GM19438 (cell line): ENCODE measurements around the gene SAMD10.
"Not testable (repeated sequence)": the region's sequence is repeated elsewhere in the genome, so short reads cannot be mapped to it uniquely, and the experiment has no call there.

Source experiments
- ATAC-seq: cut with Tn5 transposase; IDR thresholded peaks from one replicate; pipeline ENCODE4 v1.9.1; 2021; ENCODE audit warnings: low read depth; ENCODE audit not compliant: unreplicated experiment

SAMD10 gene

DNA sequence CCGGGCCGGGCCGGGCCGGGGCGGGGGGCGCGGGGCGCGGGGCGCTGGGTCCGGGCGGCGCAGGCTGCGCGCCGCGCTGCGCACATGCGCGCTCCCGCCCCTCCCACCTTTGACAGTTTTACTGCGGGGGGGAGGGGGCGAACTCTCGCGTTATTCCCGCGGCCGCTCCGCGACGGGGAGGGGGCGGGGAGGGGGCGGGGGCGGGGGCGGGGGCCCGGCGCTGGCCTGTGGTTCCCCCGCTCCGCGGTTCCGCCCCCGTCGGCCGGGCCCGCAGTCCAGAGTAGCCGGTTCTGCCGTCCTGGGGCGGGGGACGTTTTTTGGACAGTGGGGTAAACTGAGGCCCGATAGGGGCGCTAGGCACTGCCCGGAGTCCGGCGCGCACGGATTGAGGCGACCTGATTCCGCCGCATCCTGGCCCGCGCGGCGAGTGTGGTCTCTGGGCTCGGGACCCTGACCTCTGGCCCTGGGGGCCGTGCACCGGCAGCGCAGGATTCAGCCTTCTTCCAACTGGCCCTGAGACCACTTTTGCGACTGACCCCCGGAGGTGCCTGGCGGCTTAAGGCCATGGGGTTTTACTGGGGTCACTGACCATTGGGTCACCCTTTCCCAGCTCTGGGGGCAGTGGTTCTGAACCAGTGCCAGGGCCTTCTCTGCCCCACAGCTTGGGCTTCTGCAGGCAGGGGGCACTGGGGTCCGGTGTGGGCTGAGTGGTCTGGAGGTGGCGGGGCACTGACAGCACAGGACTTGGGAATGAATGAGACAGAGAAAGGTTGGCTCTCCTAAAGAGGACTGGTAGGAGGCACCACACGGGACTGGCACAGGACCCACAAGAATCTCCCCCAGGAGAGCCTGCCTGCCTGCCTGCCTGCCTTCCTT is 9.4 kb downstream of the SAMD10 start, which contains the start of gene ZNF512B:
Gene ZNF512B (minus strand): TSS at position 93 of the 876 bp plus-strand sequence. CDS start 1,980 bp downstream, outside the sequence.
- no peak for ATAC-seq

DNA sequence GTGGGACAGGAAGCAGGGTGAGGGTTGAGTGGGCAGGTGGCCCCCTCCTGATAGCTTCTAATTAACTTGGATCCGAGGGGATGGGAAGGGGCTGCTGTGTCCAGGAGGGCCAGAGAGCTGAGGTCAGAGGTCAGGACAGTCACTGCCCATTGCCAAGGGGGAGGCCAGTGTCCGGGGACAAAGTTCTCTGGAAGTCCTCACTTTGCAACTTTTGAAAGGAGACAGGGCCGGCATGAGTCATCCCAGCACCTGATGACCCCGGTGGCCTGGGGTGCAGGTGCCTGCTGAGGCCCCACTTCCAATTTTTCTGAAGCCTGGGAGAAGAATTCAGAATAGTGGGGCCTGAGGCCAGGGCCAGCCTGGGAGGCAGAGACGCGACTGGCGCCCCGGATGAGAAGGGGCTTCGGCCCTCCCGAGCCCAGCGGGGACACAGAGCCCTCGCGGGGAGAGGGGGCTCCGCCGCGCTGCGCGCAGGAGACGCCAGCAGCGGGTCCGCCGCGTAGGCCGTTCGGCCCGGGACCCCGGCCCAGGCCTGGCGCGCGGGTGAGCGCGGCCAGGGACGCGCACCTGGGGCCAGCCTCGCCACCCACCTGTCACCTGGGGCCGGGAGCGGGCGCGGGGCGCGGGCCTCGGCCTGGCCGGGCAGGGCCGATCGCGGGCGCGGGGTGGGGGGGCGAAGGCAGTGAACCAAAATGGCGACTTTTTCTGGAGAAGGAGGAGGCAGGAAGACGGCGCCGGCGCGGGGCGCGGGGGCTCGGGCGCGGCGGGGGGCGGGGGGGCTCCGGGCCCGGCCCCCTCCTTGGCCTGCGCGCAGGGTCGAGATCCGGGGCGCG is 10.3 kb downstream of the SAMD10 start:
- no peak for ATAC-seq

- no peak for ATAC-seq
These were observed 11.1 kb downstream of the SAMD10 start for GRCh38 chr20:63968136-63968927.

DNA sequence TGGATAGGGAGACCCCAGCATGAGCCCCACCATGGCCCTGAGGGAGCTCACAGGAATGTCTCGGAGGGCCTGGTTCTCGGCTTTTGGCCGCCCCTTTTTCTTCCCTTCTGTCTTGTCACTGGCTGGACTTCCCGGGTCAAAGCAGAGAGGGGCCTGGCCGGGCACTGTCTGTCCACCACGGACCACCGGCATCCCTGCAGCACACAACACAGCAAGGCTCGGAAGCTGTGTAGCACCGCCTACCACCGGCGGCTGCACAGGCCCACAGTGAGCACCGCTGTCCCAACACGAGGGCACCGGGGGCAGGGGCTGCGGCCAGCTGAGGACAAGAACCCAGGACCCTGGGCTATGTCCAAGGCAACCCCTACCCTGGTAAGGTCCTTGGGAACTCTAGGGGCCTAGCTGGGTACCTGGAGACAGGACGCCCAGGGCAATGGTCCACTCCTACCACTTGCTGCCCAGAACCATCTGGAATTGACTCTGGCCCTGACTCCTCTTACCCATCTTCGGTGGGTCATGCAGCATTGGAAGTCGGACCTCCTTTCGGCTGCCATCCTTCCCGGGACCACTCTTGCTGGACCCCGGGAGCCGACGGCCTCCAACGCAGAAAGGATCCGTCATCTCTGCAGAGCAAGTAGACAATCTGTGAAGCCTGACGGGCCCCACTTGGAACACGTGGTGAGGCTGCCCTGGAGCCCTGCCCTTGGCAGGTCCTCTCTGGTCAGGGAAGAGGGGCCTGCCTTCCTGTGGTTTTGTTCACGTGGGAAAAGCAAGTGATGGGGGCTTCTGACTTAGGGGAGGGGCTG is 11.9 kb downstream of the SAMD10 start:
- ATAC-seq, result no peak

DNA sequence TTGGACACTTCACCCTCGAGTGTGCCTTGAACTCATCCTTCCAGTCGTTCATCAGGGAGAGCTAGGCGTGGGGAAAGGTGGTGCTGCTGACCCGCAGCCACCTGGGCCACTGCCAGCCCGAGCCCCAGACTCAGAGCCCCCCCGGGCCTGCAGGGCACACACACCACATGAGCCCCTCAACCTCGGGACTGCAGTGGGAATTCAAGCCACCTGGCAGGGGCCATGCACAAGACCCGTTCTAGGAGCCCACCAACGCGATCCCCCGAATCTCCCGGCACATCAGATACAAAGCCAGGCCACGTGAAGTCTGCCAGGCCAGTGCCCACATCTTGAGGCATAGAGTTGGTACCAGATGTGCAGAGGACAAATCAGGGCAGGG is 12.5 kb downstream of the SAMD10 start:
- ATAC-seq, result no peak

- no peak for ATAC-seq
These were observed 13.1 kb downstream of the SAMD10 start for GRCh38 chr20:63966172-63966943.

DNA sequence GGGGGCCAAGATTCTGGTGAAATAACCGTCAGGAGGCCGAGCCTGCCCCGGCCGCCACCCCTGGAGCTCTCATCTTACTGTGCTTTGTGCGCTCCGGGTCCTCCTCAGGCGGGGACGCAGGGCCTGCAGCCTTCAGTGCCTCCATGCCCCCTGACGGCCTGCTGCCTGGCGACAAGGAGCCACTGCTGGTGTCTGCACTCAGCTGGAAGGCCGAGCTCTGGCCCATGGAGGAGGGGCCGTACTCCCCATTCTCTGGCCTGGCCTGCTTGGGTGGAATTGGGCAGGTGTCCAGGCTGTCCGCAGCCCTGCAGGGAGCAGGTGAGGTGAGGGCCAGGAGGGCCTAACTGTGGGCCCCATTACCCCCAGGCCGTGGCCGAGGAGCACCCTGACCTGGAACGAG is 15.0 kb downstream of the SAMD10 start:
- ATAC-seq, result no peak

DNA sequence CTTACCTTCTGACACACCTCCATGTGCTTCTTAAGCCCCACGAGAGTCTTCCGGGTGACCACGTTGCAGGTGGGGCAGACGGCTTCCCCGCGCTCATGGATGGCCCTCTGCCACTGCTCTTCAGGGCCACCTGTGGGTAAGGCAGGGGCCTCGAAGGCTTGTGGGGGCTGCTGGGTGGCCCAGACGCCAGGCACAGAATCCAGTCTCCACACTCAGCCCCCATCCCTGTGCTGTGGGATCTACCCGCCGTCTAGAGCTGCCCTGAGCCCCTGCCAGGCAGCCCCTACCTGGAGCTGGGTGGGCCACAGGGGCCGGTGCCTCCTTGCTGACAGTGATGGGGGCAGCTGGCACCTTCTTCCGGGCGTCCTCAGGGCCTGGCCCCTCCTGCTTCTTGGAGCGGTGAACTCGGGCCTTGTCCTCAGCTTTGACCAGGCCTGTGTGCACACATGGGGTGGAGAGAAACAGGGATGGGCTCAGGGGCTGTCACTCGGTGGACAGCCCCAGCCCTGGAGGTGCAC is 15.6 kb downstream of the SAMD10 start:
- ATAC-seq, result no peak

GRCh38 chr20:63963348-63963741 is 16.1 kb downstream of the SAMD10 start:
- ATAC-seq, result no peak

GRCh38 chr20:63962426-63963347 is 16.8 kb downstream of the SAMD10 start:
- no peak for ATAC-seq

GRCh38 chr20:63961664-63962425 is 17.6 kb downstream of the SAMD10 start:
- ATAC-seq, result no peak

- not testable (repeated sequence) for ATAC-seq
These were observed 18.5 kb downstream of the SAMD10 start for GRCh38 chr20:63960654-63961621.

- ATAC-seq, result no peak
These were observed 19.8 kb downstream of the SAMD10 start for GRCh38 chr20:63959699-63960075.

DNA sequence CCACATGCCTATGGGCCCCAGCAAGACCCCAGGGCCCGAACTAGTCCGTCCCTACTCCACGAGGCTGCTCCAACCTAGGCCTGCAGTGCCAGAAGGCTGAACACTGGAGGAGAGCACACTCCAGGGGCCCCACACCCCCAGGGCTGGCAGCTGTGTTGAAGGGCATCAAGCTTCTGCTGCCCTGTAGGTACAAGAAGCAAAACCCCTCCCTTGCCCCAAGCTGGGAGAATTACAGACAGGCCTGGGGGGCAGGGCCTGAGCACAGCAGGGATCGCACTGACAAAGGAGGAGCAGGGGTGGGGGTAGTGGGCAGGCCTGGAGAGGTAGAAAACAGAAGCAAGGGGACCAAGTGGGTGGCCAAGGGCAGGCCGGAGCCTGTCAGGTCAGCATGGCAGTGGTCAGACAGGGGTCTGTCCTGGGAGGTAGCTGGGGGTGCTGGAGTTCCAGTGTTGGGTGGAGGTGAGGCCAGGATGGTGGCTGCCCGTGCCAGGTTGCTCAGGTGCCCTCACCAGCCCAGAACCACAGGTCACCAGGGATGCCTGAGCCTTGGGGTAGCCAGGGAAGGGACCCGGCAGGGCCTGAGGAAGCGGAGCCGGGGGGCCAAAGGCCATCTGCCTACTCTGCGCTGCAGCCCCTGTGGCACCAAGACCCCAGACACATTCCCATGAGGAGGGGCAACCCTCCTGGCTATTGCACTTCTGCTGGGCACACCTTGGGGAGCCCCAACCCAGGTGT is 20.3 kb downstream of the SAMD10 start:
- no peak for ATAC-seq

DNA sequence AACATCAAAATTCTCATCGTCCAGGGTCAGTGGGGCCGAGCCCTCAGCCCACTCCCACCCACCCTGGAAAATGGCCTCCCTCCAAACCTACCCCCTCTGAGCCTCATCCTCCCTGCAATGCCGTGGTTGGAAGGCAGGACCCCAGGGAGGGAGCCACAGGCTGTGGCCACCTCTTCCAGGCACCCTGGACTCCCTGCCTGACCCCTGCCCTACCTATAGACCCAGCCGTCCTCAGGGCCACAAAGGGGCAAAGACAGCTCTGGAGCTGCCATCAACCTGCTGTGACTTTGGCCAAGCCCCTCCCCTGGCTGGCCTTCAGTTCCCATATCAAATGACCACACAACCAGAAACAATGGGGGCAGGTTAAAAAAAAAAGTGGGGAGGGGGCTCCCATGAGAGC is 21.0 kb downstream of the SAMD10 start:
- ATAC-seq, result no peak
